HTERT RPE-1 (cell line): ENCODE measurements around the gene SLC24A1.
"Not testable (repeated sequence)": the region's sequence is repeated elsewhere in the genome, so short reads cannot be mapped to it uniquely, and the experiment has no call there.

Experiments
- in situ Hi-C: fragments of 300-500 bp; cut with MboI; formaldehyde crosslinking; loops from 4 replicates; pipeline ENCODE4 v1.14.3; 2020; ENCODE audit warnings: low sequenced_read_pairs

Gene SLC24A1

DNA sequence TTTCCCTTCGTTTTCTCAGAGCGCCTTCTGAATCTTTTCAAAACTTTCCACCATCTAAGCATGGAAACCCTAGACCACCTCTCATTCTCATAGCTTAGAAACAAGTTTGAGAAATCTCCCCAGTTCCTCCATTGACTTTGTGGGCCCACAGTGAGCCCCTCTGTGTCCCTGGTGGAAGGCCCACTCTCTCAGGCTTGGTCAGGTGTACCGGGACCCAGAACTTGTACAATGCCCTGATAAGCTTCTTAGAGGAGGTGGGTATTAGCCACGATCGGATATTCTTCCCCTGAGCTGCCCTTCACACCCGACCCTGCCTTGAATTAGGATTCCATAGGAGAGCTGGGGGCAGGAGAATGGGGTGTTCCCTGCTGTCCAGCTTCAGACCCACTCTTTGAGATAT lies at the start of gene SLC24A1:
TSS of gene SLC24A1 (plus strand) at position 301 of the 400 bp plus-strand sequence. CDS start 2,143 bp downstream, outside the sequence.
- in situ Hi-C loops = no loop called here

- in situ Hi-C loops = no loop called here
Measured at GRCh38 chr15:65571971-65572370, 49.8 kb upstream of the SLC24A1 start.

- in situ Hi-C loops = no loop called here
Measured at GRCh38 chr15:65576664-65577063, 45.1 kb upstream of the SLC24A1 start.

- in situ Hi-C loops = no loop called here
Measured at GRCh38 chr15:65577129-65577996, 44.4 kb upstream of the SLC24A1 start.

DNA sequence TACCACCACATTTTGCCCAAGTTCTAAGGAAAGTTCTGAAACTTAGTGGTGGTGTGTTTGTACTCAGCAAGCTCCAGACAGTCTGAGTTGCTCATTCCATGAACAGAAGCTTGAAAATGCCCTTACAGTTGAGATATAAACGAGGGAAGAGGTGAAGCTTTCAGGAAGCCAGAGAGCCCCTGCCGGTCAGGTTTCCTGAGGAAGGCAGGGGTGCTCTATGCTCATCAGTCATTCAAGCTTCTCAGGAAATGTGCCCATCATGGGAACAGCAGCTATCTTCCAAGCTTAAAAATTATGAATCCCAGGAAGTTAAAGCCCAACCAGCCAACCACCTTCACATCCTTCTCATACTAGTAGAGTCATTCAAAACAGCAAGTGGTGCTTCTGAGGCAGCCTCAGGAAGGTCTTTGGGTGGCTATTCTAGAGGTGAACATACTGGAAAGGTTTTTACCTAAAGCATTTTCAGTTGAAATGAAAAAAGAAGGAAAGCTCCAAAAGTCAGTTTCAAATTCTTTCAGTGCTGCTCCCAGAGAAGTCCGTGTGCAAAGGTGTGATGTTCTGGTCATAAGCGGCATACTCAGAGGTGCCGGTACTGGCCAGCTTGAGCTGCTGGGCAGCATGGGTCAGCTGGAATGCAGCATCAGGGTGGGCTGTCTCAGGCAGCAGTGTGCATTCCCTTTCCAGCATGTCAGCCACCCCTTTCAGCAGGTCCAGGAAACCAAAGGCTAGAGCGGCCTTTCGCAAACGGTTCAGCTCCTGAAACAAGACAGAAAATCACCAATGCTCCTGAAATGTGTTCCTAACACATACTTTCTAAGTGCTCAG lies 42.6 kb upstream of the SLC24A1 start:
- in situ Hi-C loops = no loop called here

GRCh38 chr15:65579762-65580161 lies 42.0 kb upstream of the SLC24A1 start:
- in situ Hi-C loops = no loop called here

- in situ Hi-C loops = no loop called here
Measured at GRCh38 chr15:65580287-65580686, 41.5 kb upstream of the SLC24A1 start.

DNA sequence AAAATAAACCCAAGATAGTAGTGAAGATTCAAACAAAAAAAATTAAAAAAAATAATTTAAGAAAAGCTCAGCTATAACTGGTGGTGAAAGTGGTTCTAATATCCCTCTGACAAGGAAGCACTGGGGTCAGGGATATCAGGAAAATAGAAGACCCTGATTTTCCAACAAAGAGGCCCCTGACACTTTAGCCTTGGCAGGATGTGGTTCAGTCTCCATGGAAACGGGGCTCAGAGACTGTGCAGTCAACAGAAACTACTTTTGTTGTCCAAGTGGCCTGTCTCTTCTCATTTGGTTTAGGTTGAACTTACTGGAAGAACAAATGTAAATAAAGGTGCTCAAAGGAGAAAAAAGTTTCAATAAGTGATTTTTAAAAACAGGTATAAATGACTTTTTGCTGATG lies 38.0 kb upstream of the SLC24A1 start:
- in situ Hi-C loops = no loop called here

DNA sequence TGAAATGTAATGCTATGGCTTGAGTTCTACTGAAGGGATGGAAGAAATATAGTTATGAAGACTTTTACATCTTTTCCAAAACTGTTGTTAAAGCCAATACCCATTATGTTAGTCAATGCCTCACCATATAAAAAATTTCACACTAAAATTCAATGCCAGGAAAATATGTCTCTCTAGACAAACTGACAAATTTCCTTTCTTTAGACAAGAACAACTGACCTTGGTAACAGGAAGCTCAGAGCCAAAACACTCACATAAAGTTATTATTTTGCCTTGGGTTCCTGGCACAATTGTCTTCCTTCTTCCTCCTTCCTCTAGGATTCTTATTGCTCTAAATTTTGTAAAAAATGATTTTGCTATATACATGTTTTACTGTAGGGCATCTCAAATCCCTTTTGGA lies 37.5 kb upstream of the SLC24A1 start:
- in situ Hi-C loops = no loop called here

GRCh38 chr15:65587094-65587493 lies 34.6 kb upstream of the SLC24A1 start:
- in situ Hi-C loops = no loop called here

DNA sequence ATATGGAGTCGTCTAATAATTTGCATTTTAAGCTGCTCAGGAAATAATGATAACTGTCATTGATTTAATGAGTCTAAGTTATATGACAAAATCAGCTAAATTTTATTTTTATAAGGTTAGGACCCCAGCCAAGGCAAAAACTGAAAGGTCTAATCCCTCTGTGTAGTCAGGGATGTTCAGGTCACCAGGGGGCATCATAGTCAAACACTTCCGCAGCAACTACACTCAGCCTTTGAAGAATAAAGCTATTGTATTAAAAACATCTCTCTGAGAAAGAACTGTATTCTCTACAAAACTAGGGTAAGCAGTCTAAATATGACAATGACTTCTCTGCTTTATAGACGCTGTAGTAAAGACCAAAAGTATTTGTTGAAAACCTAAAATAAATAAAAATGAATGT lies 25.8 kb upstream of the SLC24A1 start:
- in situ Hi-C loops = no loop called here

GRCh38 chr15:65598468-65598867 lies 23.3 kb upstream of the SLC24A1 start:
- in situ Hi-C loops = no loop called here

DNA sequence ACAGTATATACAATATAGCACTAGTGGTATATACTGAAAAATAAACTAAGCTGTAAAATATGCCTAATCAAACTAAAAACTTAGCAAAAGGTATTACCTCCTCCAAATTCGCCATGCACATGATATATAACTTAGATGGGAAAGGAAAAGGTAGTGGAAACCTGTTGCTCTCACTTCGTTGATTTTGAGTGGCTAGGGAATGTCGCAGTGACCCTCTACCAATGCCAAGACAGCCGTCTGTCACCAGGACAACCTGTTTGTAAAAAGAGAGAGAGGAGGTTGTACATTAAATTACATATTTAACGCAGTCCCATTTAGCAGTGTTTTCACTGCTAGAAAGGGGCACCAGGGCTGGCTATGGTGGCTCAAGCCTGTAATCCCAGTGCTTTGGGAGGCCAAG lies 22.1 kb upstream of the SLC24A1 start:
- in situ Hi-C loops = no loop called here

DNA sequence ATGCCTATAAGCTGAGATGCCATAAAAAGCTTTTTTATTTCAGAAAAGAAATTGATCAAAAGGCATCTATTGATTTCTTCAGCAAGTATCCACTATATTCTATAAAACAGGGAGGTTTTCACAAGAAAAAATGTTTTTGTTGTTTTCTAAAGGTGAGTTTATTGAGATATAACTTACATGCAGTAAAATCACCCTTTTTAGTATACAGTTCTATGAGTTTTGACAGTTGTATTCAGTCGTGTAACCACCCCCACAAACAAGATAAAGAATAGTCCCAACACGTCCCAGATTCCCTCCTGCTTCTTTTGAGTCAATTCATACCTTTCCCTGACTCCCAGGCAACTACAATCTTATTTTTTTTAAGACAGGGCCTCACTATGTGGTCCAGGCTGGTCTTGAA lies 18.6 kb upstream of the SLC24A1 start:
- in situ Hi-C loops = no loop called here

- in situ Hi-C loops = no loop called here
Measured at GRCh38 chr15:65603559-65603958, 18.2 kb upstream of the SLC24A1 start.

DNA sequence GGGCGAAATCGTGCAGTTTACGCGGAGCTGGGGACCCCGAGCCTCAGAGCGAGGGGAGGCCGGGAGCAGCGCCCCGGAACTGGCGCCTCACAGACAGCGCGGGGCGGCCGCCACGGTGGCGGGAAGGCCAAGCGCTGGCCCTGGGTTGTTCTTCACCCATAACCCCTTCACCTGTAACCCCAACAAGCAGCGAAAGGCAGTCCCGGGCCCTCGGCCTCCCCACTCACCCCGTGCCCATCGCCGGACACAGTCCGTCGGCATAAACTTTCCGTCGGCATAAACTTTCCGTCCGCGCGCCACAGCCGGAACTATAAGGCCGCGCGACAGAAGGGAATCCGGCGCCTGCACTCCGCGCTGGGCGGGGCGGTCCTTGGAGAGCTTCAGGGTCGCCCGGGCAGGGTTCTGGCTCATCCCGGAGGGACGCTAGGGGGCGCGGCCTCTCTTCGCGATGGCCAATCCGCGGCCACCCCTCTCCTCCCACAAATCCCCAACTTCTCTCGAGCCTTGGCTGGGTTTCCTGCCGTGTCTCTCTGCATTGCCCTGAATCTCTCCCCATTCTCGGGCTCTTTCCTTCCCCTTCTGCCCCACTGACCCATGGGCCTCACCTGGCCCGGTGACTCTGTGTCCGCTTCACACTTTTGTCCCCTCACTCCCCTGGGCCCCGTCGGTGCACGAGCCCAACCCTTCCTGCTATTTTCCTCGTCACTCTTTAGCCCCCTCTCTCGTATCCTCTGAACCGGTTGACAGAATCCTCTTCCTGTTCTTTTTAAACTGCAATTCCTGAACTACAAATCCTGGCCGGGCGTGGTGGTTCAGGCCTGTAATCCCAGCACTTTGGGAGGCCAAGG lies 10.6 kb upstream of the SLC24A1 start, which contains the start of gene INTS14:
TSS of gene INTS14 (minus strand) at position 261 of the 848 bp plus-strand sequence. CDS start 3,751 bp downstream, outside the sequence.
- in situ Hi-C loops = no loop called here

GRCh38 chr15:65611888-65612615 lies 9.7 kb upstream of the SLC24A1 start:
- in situ Hi-C loops = no loop called here

DNA sequence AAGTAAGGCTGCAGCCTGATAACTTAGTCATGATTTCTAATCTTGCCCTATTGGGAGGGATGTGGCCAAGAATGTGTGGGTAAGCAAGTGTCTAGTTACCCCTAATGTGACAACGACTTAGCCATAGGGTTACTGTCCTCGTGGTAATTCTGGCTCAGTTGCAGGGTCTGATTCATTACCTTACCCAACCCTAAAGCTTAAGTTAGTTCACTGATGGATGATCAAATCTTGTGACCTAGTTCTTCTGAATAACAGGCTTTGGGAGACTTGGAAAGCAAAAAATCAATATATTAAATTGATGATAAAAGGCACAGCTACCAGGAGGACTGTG lies 9.2 kb upstream of the SLC24A1 start:
- in situ Hi-C loops = no loop called here

DNA sequence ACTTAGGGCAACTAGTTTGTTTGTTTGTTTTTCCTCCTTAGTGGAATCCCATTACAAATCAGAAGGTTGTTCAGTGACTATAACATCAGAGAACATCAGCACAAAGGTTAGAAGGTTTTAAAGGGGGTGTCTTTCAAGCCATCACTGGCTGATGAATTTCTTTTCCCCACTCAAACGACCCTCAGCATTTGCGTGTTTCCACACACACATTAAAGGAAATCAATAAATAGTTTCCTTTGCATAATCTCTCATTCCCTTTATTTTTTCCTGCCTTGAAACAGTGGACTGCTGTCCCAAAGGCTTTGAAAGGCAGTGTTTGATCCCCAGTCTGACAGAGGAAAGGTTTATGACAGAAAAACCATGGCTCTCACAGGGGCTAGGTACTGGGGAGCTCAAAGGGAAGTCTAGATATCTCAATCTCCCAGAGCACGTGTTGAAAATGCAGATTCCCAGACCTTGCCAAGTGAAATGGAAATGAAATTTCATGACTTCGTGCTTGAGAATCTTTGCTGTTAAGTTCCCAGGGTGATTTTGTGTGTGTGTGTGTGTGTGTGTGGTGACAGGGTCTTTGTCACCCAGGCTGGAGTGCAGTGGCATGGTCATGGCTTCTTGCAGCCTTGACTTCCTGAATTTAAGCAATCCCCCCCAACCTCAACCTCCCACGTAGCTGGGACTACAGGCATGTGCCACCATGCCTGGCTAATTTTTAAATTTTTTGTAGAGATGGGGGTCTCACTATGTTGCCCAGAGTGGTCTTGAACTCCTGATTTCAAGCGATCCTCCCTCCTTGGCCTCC lies 8.6 kb upstream of the SLC24A1 start:
- in situ Hi-C loops = no loop called here

GRCh38 chr15:65615887-65616286 lies 5.9 kb upstream of the SLC24A1 start:
- in situ Hi-C loops = not testable (repeated sequence)
